Ovary (tissue), 3 donors: Measurements from ENCODE around the gene MAP7D1.

ENCODE experiments used
- EP300 ChIP-seq: sonication (generic); formaldehyde crosslinking; IDR thresholded peaks from one replicate; pipeline ENCODE4 v1.6.1; 2017; ENCODE audit warnings: antibody characterized with exemption
- POLR2A ChIP-seq: fragments of 450-650 bp; IDR thresholded peaks from one replicate; pipeline ENCODE4 v1.6.1; 2017; ENCODE audit warnings: antibody characterized with exemption, mild to moderate bottlenecking, moderate library complexity
- TF ChIP-seq, protein P1 (sequence below), 3 donors: fragments of 450-650 bp in 2 of 3; fragments of 200-600 bp in 1 of 3; IDR thresholded peaks; one replicate each; pipeline versions ENCODE4 v1.5.1 to v1.8.0; 2016 to 2022; ENCODE audit warnings: antibody characterized with exemption in 3 of 3, mild to moderate bottlenecking in 1 of 3
- donor health status: DM: no; HTN: no; CAD: no.

DNA sequence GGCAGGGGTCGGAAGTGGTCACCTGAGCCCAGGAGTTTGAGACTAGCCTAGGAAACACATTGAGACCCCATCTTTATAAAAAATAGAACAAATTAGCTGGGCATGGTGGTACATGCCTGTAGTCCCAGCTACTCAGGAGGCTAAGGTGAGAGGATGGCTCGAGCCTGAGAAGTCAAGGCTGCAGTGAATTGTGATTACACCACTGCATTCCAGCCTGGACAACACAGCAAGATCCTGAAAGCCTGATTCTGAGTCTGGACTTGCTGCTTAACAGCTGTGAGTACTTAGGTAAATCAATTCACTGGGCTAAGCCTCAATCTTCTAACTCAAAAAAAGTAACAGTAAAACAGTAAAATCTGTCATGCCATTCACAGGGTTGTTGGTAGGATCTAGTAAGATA lies 11.5 kb upstream of the MAP7D1 start:
- TF ChIP-seq, protein P1, sequence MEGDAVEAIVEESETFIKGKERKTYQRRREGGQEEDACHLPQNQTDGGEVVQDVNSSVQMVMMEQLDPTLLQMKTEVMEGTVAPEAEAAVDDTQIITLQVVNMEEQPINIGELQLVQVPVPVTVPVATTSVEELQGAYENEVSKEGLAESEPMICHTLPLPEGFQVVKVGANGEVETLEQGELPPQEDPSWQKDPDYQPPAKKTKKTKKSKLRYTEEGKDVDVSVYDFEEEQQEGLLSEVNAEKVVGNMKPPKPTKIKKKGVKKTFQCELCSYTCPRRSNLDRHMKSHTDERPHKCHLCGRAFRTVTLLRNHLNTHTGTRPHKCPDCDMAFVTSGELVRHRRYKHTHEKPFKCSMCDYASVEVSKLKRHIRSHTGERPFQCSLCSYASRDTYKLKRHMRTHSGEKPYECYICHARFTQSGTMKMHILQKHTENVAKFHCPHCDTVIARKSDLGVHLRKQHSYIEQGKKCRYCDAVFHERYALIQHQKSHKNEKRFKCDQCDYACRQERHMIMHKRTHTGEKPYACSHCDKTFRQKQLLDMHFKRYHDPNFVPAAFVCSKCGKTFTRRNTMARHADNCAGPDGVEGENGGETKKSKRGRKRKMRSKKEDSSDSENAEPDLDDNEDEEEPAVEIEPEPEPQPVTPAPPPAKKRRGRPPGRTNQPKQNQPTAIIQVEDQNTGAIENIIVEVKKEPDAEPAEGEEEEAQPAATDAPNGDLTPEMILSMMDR (IDR thresholded peaks at IDR 0.05) = no peak
- TF ChIP-seq POLR2A (no peak), EP300 (no peak)
